A673 (cell line): ENCODE results near the gene ITGA11. TPM values are rescaled to one million over a fixed set of nuclear protein-coding genes. Genes with fewer than 3 reads are reported as not detected.

ENCODE experiments used
- BruUV-seq: library from RNA; stranded (reverse); fragments of 400-500 nt; replicated peaks from 2 replicates; lab custom pipeline; 2021; lab: Mats Ljungman, UMichigan
- CTCF ChIA-PET: fragments of 300-600 bp; sonication (Branson Sonifier 250); formaldehyde crosslinking; loops from one replicate; lab custom pipeline; 2022; ENCODE audit warnings: antibody characterized with exemption; lab: Charles Lee
- POLR2A ChIA-PET: fragments of 300-600 bp; sonication (Branson Sonifier 250); formaldehyde crosslinking; loops from one replicate; lab custom pipeline; 2022; ENCODE audit warnings: antibody characterized with exemption; ENCODE audit not compliant: low non-redundant PET; lab: Charles Lee
- DNase-seq: peaks from one replicate; pipeline ENCODE4 v3.0.0-alpha.2; 2015; ENCODE audit warnings: low spot score
- H3K27ac ChIP-seq: fragments of 200-600 bp; sonication (generic); 2 replicates; pipeline ENCODE4 v1.5.1; 2016; ENCODE audit warnings: mixed run types, low read depth, mild to moderate bottlenecking, mixed read lengths, antibody characterized with exemption, low read length; ENCODE audit not compliant: poor library complexity, severe bottlenecking
- H3K27me3 ChIP-seq: fragments of 200-600 bp; sonication (generic); replicated peaks from 2 replicates; pipeline ENCODE4 v1.6.1; 2017; ENCODE audit warnings: mixed run types, low read depth, mild to moderate bottlenecking, mixed read lengths, antibody characterized with exemption, low read length; ENCODE audit not compliant: insufficient read depth, poor library complexity
- H3K36me3 ChIP-seq: fragments of 200-600 bp; sonication (generic); 2 replicates; pipeline ENCODE4 v1.6.1; 2016; ENCODE audit warnings: mixed run types, mild to moderate bottlenecking, mixed read lengths, antibody characterized with exemption, low read length; ENCODE audit not compliant: insufficient read depth, poor library complexity, severe bottlenecking
- H3K4me1 ChIP-seq: fragments of 200-600 bp; sonication (generic); 2 replicates; pipeline ENCODE4 v1.6.1; 2017; ENCODE audit warnings: mixed run types, mild to moderate bottlenecking, mixed read lengths, antibody characterized with exemption, low read length; ENCODE audit not compliant: insufficient read depth, poor library complexity, severe bottlenecking
- H3K4me3 ChIP-seq: fragments of 200-600 bp; sonication (generic); 2 replicates; pipeline ENCODE4 v1.5.1; 2016; ENCODE audit warnings: low read depth, mixed run types, mild to moderate bottlenecking, mixed read lengths, low read length; ENCODE audit not compliant: poor library complexity, severe bottlenecking
- H3K9me3 ChIP-seq: fragments of 200-600 bp; sonication (generic); 2 replicates; pipeline ENCODE4 v1.6.1; 2016; ENCODE audit warnings: mixed run types, low read depth, mild to moderate bottlenecking, mixed read lengths, antibody characterized with exemption, low read length; ENCODE audit not compliant: poor library complexity, severe bottlenecking
- EZH2 ChIP-seq: fragments of 200-600 bp; sonication (generic); IDR thresholded peaks from 2 replicates; pipeline ENCODE4 v1.6.1; 2017; ENCODE audit warnings: borderline replicate concordance, low read depth, mild to moderate bottlenecking, mixed read lengths, antibody characterized with exemption, low read length; ENCODE audit not compliant: poor library complexity, severe bottlenecking
- intact Hi-C: fragments of 100-400 bp; cut with micrococcal nuclease; formaldehyde crosslinking; loops from one replicate; pipeline ENCODE4 v1.10.0; 2022; ENCODE audit not compliant: unreplicated experiment
- total RNA-seq: library from RNA; stranded (reverse); gene quantifications from 2 replicates; pipeline ENCODE4 v1.2.3, GENCODE V29; 2021
- TF ChIP-seq, protein P1 (sequence below): fragments of 300-800, 200-600 bp; sonication (generic); conservative IDR thresholded peaks from 2 replicates; pipeline ENCODE4 v1.5.1; 2017; ENCODE audit warnings: low read depth, mild to moderate bottlenecking, antibody characterized with exemption, low read length, moderate library complexity, mixed read lengths

The ITGA11 gene
- total RNA-seq, 1 experiment from 2014 or later: 0.45 TPM

DNA sequence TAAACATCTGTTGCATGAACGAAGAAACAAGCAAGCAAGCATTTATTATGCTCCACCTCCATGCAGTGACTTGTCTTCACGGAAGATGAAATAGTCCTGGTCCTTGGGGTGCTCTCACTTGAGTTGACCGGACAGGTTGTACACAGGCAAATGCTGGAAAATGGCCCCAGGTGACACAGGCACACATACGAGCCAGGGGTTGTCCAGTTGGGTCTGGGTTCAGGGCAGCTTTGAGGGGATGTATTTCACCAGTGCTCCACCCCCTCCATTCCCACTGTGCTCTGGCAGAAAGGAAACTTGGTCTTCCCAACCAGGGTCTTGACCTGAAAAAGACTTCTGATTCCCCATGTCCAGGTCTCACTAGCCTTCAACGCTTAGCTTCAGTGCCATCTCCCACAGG, 48.3 kb upstream of the ITGA11 start:
- no TSS peak for BruUV-seq
- no peaks in the 10 kb centered on the region for H3K4me1 ChIP-seq
- intact Hi-C loops: no loop called here
- H3K9me3 ChIP-seq: no peaks in the 10 kb centered on the region
- ChIA-PET POLR2A (no interaction called here), CTCF (no interaction called here)
- H3K27me3 ChIP-seq: peaks cover 5% of the 10 kb centered on the region
- no peaks in the 10 kb centered on the region for H3K36me3 ChIP-seq
- no peak overlapping the region for H3K27ac ChIP-seq
- TF ChIP-seq, protein P1, sequence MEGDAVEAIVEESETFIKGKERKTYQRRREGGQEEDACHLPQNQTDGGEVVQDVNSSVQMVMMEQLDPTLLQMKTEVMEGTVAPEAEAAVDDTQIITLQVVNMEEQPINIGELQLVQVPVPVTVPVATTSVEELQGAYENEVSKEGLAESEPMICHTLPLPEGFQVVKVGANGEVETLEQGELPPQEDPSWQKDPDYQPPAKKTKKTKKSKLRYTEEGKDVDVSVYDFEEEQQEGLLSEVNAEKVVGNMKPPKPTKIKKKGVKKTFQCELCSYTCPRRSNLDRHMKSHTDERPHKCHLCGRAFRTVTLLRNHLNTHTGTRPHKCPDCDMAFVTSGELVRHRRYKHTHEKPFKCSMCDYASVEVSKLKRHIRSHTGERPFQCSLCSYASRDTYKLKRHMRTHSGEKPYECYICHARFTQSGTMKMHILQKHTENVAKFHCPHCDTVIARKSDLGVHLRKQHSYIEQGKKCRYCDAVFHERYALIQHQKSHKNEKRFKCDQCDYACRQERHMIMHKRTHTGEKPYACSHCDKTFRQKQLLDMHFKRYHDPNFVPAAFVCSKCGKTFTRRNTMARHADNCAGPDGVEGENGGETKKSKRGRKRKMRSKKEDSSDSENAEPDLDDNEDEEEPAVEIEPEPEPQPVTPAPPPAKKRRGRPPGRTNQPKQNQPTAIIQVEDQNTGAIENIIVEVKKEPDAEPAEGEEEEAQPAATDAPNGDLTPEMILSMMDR: no peak
- TF ChIP-seq EZH2: no peak
- H3K4me3 ChIP-seq: no peak overlapping the region
- no peak for DNase-seq

DNA sequence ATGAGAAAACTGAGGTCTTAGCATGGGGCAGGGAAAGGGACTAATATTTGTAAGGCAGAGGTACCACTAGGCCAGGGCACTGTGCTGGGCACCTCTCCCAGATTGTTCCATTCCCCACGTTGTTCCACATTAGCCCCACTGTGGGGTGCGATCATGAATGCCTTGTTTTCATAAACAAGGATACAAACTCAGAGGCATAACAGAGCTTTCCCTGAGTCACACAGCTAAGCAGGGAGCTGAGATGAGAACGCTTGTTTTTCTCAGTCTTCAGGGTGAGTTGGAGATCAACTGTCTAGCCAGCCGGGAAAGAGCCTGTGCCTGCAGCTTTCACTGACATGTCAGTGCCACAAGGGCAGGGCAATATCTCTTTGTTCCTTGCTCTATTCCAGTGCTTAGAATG, 47.9 kb upstream of the ITGA11 start:
- CTCF ChIA-PET: no interaction called here
- POLR2A ChIA-PET: no interaction called here
- TF ChIP-seq, protein P1: no peak
- no peak for TF ChIP-seq EZH2
- no TSS peak for BruUV-seq
- no peaks in the 10 kb centered on the region for H3K4me1 ChIP-seq
- no peaks in the 10 kb centered on the region for H3K9me3 ChIP-seq
- H3K36me3 ChIP-seq: no peaks in the 10 kb centered on the region
- no peak overlapping the region for H3K27ac ChIP-seq
- intact Hi-C loops: no loop called here
- peaks cover 5% of the 10 kb centered on the region for H3K27me3 ChIP-seq
- no peak for DNase-seq
- no peak overlapping the region for H3K4me3 ChIP-seq

DNA sequence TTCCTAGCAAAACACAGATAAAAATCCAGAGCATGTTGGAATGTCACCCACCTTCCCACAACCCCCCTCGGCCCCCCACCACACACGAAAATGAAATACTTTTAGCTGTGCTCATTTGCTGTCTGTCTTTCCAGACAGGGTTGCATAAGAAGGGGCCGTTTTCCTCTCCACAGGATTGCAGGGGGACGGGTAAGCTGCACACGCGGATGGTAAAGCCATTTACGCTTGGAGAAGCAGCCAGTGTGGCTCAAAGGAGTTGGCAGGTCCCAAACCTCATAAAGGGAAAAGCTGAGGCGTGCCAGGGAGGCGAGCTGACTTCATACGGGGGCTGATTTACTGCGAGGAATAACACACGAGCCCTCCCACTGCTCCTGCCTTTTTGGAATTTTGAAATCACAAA, 47.4 kb upstream of the ITGA11 start:
- POLR2A ChIA-PET: no interaction called here
- TF ChIP-seq EZH2: no peak
- TF ChIP-seq, protein P1: no peak
- no peaks in the 10 kb centered on the region for H3K9me3 ChIP-seq
- no peaks in the 10 kb centered on the region for H3K36me3 ChIP-seq
- intact Hi-C loops: no loop called here
- no peak overlapping the region for H3K27ac ChIP-seq
- H3K27me3 ChIP-seq: peaks cover 8% of the 10 kb centered on the region
- H3K4me1 ChIP-seq: no peaks in the 10 kb centered on the region
- CTCF ChIA-PET: no interaction called here
- no peak overlapping the region for H3K4me3 ChIP-seq
- BruUV-seq: no TSS peak
- DNase-seq: no peak
